ENCODE data around the gene RGS3.

RGS3 gene

GRCh38 chr9:113509463-113509862 lies 45.9 kb downstream of the RGS3 start:
- Histone ChIP-seq H3K79me2 (ENCODE audit: insufficient read depth, low read length) (no peaks in the 10 kb centered on the region), H4K20me1 (ENCODE audit: insufficient read depth, low read length) (no peaks in the 10 kb centered on the region), H3K4me3 (ENCODE audit: low read depth, low read length, poor library complexity, severe bottlenecking) (no peak overlapping the region), H3F3A (ENCODE audit: insufficient read depth, low read length) (no peaks in the 10 kb centered on the region), H3K9me2 (ENCODE audit: low read depth, low read length) (no peaks in the 10 kb centered on the region), H3K27ac (ENCODE audit: low read depth, low read length, poor library complexity, severe bottlenecking) (no peak overlapping the region), H3K36me3 (ENCODE audit: insufficient read depth, low read length) (no peaks in the 10 kb centered on the region), H3K9me3 (ENCODE audit: low read length) (no peaks in the 10 kb centered on the region), H3K4me2 (ENCODE audit: low read length) (no peak overlapping the region), H2AFZ (ENCODE audit: low read length) (no peak overlapping the region), H3K9ac (ENCODE audit: low read length) (no peak overlapping the region), H3K27me3 (ENCODE audit: insufficient read depth, low read length) (0 out of 2 replicates have a peak, but pooled peaks cover 5% of the 10 kb centered on the region), H3K4me1 (ENCODE audit: insufficient read depth, low read length, severe bottlenecking) (peaks cover 10% of the 10 kb centered on the region)
- TF ChIP-seq EZH2 (IDR thresholded peaks at IDR 0.05; ENCODE audit: borderline replicate concordance, low read length): no peak
- no peak for TF ChIP-seq CTCF (IDR thresholded peaks at IDR 0.05; ENCODE audit: low read length)

GRCh38 chr9:113511047-113511521 lies 47.6 kb downstream of the RGS3 start:
- TF ChIP-seq EZH2 (IDR thresholded peaks at IDR 0.05; ENCODE audit: borderline replicate concordance, low read length): no peak
- no peak for TF ChIP-seq CTCF (IDR thresholded peaks at IDR 0.05; ENCODE audit: low read length)
- no peak overlapping the region for H2AFZ ChIP-seq (ENCODE audit: low read length)
- H3K9ac ChIP-seq (ENCODE audit: low read length): no peak overlapping the region
- H4K20me1 ChIP-seq (ENCODE audit: insufficient read depth, low read length): no peaks in the 10 kb centered on the region
- no peaks in the 10 kb centered on the region for H3K9me2 ChIP-seq (ENCODE audit: low read depth, low read length)
- no peaks in the 10 kb centered on the region for H3K36me3 ChIP-seq (ENCODE audit: insufficient read depth, low read length)
- no peaks in the 10 kb centered on the region for H3K9me3 ChIP-seq (ENCODE audit: low read length)
- 0 out of 2 replicates have a peak, but pooled peaks cover 5% of the 10 kb centered on the region for H3K27me3 ChIP-seq (ENCODE audit: insufficient read depth, low read length)
- H3F3A ChIP-seq (ENCODE audit: insufficient read depth, low read length): no peaks in the 10 kb centered on the region
- H3K4me2 ChIP-seq (ENCODE audit: low read length): no peak overlapping the region
- no peaks in the 10 kb centered on the region for H3K79me2 ChIP-seq (ENCODE audit: insufficient read depth, low read length)
- H3K4me1 ChIP-seq (ENCODE audit: insufficient read depth, low read length, severe bottlenecking): peaks cover 10% of the 10 kb centered on the region
- H3K4me3 ChIP-seq (ENCODE audit: low read depth, low read length, poor library complexity, severe bottlenecking): no peak overlapping the region
- H3K27ac ChIP-seq (ENCODE audit: low read depth, low read length, poor library complexity, severe bottlenecking): no peak overlapping the region

GRCh38 chr9:113511856-113512761 lies 48.6 kb downstream of the RGS3 start:
- H3K36me3 ChIP-seq (ENCODE audit: insufficient read depth, low read length): no peaks in the 10 kb centered on the region
- H3K9me3 ChIP-seq (ENCODE audit: low read length): no peaks in the 10 kb centered on the region
- no peaks in the 10 kb centered on the region for H3K9me2 ChIP-seq (ENCODE audit: low read depth, low read length)
- no peaks in the 10 kb centered on the region for H4K20me1 ChIP-seq (ENCODE audit: insufficient read depth, low read length)
- no peaks in the 10 kb centered on the region for H3K79me2 ChIP-seq (ENCODE audit: insufficient read depth, low read length)
- no peak overlapping the region for H3K4me3 ChIP-seq (ENCODE audit: low read depth, low read length, poor library complexity, severe bottlenecking)
- no peak overlapping the region for H3K27ac ChIP-seq (ENCODE audit: low read depth, low read length, poor library complexity, severe bottlenecking)
- 0 out of 2 replicates have a peak, but pooled peaks cover 3% of the 10 kb centered on the region for H3F3A ChIP-seq (ENCODE audit: insufficient read depth, low read length)
- TF ChIP-seq CTCF (IDR thresholded peaks at IDR 0.05; ENCODE audit: low read length) (no peak), EZH2 (IDR thresholded peaks at IDR 0.05; ENCODE audit: borderline replicate concordance, low read length) (no peak)
- H3K4me2 ChIP-seq (ENCODE audit: low read length): peak overlapping the region; percentile 1; the same call in 1 of the 2 replicates
- no peak overlapping the region for H2AFZ ChIP-seq (ENCODE audit: low read length)
- H3K9ac ChIP-seq (ENCODE audit: low read length): no peak overlapping the region
- H3K4me1 ChIP-seq (ENCODE audit: insufficient read depth, low read length, severe bottlenecking): peaks cover 17% of the 10 kb centered on the region
- 0 out of 2 replicates have a peak, but pooled peaks cover 5% of the 10 kb centered on the region for H3K27me3 ChIP-seq (ENCODE audit: insufficient read depth, low read length)
